ENCODE data around the gene TMEM92. TPM values are rescaled to one million over a fixed set of nuclear protein-coding genes. Genes with fewer than 3 reads are reported as not detected.
"Not testable (repeated sequence)": the region's sequence is repeated elsewhere in the genome, so short reads cannot be mapped to it uniquely, and the experiment has no call there.

The TMEM92 gene
- total RNA-seq, 1 donor from 2014 or later: not detected

DNA sequence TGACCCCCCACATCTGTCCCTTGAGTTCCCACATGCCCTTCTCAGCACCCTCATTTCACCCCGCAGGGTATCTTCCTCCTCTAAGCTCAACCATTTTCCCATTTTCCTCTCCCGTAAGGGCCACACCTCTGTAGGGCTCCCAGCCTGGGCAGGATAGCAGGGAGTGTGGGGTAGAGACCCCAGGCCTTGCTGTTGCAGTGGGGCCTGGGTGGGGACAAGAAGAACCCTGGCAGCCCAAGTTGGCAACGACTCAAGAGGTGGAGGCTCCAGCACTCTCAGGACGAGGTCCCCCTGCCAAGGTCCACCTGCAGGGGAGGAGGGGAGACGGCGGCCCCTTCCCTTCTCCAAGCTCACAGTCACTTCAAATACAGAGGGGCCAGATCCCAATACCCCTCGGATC, 2.0 kb upstream of the TMEM92 start:
- no peak for DNase-seq
- ATAC-seq (ENCODE audit: poor library complexity): no peak

DNA sequence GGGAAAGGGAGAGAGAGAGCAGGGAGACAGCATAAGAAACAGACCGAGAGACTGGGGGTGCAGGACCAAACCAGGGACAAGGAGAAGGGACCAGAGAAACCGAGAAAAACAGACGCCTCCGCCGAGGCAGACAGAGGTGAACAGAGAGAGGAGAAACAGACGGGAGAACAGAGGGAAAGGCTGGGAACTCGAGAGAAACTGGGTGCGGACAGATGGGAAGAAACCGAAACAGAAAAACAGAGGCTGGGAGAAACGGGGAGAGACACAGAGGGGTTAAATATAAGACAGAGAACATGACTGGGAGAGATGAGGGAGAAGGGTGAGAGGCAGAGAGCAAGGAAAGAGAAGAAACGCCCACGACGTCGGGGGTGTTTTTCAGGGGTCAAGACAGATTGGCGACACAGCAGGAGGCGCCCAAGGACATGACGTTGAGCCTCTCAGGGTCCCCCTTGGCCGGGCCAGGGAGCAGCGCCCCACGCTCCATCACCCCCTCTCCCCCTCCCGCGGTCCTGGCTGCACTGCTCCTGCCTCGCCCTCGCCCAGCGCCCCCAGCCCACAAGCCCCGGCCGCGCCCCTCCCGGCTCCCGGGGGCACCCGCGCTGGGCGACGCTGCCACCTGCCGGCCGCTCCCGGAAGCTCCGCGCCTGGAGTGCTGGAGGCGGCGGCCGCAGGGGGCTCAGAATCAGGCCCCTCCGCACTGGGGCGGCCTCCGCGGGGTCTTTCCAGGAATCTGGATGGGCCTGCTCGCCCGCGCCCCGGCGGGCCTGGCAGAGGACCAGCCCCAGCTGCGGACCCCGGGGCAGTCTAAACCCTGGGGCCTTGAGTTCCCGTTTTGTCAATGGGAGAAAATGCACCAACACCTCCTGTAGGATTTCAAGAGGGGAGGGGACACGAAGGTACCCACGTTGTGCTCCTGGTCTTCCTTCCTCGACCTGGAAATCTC, 1.3 kb upstream of the TMEM92 start:
- DNase-seq: peak; percentile 74
- intact Hi-C loops (cut with DNase I): loop anchor here (1.0 kb wide), 1 partner anchor 71 kb away; no protein-coding TSS in a partner anchor

More for the DNA sequence above, 2.0 kb upstream of the TMEM92 start:
- intact Hi-C loops (cut with DNase I): no loop called here

GRCh38 chr17:50273654-50274040, 619 bp upstream of the TMEM92 start:
- ATAC-seq (ENCODE audit: poor library complexity): no peak
- no peak for DNase-seq
- intact Hi-C loops (cut with DNase I): loop anchor here (1.0 kb wide), 1 partner anchor 71 kb away; no protein-coding TSS in a partner anchor

More for the DNA sequence above, 1.3 kb upstream of the TMEM92 start:
- peak; percentile 85 for ATAC-seq (ENCODE audit: poor library complexity)

DNA sequence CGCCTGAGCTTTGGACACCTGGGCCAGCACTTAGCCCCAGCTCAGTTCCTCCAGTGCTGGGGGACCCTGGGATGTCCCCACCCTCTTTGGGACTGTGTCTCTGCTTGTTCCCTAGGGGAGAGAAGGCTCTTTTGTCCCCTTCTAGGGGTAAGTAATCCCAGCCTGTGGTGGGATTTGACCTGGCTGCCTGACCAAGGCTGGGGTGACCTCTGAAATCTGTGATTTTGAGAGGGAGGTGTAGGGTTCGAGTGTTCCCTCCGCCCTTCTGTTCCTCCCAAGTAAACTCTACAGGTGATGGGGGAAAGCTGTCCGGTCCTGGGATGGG, 593 bp downstream of the TMEM92 start:
- intact Hi-C loops (cut with DNase I): no loop called here
- DNase-seq (no peak), ATAC-seq (ENCODE audit: poor library complexity) (no peak)

DNA sequence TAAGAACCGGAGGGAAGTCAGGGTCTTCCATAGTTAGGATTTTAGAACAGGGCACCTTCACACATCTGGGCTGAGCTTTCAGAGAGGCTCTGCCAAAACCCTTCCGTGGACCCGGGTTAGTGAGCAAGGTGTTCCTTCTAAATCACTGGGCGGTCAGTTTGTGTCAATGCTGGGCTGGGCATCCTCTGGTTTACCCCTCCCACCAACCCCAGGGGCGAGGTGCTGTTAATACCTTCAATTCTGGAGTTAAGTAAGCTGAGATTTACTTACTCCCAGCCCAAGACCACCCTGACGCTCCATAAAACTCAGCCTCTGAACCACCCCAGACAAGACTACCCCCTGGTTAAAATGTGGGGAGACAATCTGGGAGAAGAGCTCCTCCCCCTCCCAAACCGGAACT, 1.0 kb downstream of the TMEM92 start:
- intact Hi-C loops (cut with DNase I): no loop called here
- ATAC-seq (ENCODE audit: poor library complexity): no peak
- DNase-seq: peak; percentile 0

DNA sequence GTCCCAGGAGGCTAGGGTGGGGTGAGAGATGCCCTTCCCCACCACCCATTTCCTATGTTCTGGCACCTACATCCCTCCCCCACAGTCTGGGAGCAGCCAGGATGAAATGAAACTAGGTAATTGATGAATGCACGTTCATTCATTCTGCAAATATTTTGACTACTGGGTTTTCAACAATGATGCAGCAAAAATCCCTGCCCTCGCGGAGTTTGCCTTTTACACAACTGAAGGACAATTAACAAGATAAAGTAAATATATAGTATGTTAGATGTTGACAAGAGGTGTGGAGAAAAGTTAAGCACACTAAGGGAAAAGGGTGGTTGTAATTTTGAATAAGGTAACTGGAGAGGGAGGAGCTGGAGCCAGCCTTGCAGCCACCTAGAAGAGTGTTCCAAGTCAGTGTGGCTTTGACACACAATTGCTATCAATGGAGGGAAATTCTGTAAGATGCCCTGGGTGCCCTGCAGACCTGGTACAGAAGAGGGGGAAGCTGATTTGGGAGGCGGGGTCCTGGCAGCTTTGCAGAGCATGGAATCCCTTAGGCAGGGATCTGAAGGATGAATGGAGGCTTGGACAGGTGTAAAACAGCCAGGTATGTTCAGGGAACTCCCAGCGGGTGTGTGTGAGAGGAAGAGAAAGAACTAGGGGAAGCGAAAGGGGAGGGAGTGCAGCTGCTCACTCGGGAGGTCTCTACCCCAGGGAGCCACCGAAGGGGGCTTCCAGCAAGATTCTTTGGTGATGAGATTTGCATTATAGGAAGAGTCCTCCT, 2.5 kb downstream of the TMEM92 start:
- ATAC-seq (ENCODE audit: poor library complexity) (no peak), DNase-seq (peak; percentile 20)
- intact Hi-C loops (cut with DNase I): no loop called here

DNA sequence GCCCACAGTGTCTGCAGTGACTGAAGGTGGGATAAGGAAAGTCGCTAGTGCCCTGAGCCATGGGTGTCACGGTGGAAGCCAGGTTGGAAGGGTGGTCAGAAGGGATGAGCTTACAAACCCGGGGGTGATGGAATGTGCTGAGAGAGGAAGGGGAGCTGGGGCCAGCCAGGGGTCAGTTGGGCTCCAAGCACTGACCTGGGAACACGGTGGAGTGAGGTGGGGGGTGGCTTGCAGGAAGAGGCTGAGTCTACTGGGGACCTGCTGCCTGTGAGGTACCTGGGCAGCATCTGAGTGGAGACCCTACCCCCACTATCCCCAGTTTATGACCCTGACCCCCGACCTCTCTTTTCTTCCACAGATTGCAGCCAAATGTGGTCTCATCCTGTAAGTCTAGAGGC, 3.1 kb downstream of the TMEM92 start:
- DNase-seq: no peak
- no peak for ATAC-seq (ENCODE audit: poor library complexity)
- intact Hi-C loops (cut with DNase I): no loop called here

DNA sequence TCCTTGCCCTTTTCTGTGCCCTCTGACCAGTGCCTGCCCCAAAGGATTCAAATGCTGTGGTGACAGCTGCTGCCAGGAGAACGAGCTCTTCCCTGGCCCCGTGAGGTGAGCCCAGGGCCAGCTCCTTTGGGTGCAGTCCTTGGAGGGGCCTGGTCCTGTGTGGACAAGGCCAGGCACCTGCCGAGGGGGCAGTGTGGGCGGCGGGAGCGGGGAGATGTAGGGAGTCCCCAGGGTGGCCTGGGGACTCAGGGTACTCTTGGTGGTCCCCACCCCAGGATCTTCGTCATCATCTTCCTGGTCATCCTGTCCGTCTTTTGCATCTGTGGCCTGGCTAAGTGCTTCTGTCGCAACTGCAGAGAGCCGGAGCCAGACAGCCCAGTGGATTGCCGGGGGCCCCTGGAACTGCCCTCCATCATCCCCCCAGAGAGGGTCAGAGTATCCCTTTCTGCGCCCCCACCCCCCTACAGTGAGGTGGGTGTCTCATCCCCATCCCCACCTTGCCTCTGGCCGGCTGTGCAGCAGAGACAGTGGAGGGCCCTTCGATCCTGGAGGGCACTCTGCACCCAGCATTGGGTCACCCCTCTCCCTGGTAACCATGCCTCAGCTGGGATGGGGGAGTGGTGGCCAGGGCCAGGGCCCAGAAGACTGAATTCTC, 4.4 kb downstream of the TMEM92 start:
- intact Hi-C loops (cut with DNase I): no loop called here
- ATAC-seq (ENCODE audit: poor library complexity) (no peak), DNase-seq (no peak)

DNA sequence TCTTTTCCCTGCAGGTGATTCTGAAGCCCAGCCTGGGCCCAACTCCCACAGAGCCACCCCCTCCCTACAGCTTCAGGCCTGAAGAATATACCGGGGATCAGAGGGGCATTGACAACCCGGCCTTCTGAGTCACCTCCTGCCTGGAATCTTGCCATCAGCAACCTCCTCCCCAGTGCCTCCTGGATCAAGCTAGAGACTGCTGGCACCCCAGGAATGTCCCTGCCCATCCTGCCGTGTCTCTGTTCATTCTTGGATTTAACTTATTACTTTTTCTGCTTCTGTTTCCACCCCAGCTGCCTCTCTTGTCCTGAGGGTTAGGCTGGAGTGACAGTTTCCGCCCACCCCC, 4.9 kb downstream of the TMEM92 start:
- intact Hi-C loops (cut with DNase I): no loop called here
- no peak for ATAC-seq (ENCODE audit: poor library complexity)
- DNase-seq: no peak

DNA sequence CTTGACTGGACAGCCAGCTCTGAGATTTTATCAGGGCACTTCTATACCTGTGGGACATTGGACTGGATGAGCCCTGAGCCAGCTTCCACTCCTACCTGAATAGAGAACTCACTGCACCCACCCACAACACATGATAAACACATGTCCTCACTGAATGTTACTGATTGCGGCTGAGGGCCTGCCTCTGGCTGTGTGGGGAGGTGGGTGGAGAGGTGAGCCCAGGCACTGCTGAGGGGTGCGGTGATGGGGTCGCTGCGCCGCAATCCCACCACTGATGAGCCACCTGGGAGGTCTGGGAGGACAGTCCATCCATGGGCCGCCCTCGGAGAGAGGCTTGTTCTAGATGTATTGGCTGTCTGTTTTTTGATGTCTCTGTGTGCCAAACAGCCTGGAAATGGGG, 5.4 kb downstream of the TMEM92 start:
- intact Hi-C loops (cut with DNase I): no loop called here
- ATAC-seq (ENCODE audit: poor library complexity): no peak
- no peak for DNase-seq

GRCh38 chr17:50280068-50280467, 5.8 kb downstream of the TMEM92 start:
- no peak for DNase-seq
- intact Hi-C loops (cut with DNase I): no loop called here
- no peak for ATAC-seq (ENCODE audit: poor library complexity)

DNA sequence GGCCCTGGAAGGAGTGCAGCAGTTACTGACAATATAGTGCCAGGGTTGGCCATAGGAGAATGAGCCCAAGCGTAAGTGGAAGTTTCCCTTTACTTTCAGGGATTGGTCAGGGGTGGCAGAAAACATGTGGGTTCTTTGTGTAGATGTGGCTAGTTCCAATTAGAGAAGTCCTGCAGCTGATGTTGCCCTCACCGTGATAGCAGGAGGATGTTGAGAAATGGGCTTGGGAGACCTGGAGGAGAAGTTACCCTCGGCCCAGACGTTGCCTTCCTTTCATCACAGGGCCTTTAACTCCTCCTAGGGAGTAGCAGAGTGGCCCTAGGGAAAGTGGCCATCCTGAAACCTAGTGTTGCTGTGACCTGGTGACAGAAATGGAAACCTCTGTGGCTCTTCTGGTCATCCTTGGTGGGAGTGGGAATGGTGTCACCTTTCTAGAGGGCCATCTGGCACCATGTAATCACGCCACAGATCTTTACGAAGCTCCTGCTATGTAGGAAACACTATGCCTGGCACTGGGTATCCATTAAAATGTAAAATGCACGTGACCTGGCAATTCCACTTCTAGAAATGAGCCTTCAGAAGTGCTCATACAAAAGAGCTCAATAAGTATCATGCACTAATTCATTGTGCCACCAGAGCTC, 6.7 kb downstream of the TMEM92 start:
- ATAC-seq (ENCODE audit: poor library complexity) (no peak), DNase-seq (no peak)
- intact Hi-C loops (cut with DNase I): no loop called here

DNA sequence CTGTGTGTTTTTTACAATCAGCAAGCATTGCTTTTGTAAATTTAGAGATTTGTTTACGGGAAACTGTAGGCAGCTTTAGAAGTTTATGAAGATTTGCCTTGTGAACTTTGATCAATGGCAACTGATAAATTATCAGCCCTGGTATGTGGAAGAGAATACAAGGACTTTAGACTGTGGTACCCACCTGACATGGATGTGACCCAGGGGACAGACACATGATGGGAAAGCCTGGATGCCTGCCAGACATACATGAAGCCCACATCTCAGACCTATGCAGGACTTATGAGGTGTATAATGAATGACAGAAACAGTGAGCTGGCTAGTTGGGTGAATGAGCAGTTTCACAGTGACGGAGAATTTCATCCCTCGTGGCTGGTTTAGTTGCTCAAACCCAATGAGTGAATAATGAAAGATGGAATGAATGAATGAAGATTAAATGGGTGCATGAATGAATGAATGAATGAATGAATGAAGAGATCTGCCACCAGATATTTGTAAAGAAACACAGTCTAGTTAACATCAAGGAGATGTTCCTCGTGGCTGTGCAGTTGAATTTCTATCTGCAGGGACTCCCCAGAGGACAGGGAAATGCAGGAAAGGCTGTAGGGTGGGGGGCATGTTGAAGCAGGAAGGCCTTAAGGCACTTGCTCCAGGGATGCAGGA, 7.6 kb downstream of the TMEM92 start:
- intact Hi-C loops (cut with DNase I): no loop called here
- no peak for DNase-seq
- no peak for ATAC-seq (ENCODE audit: poor library complexity)

GRCh38 chr17:50283246-50283645, 9.0 kb downstream of the TMEM92 start:
- DNase-seq (no peak), ATAC-seq (ENCODE audit: poor library complexity) (no peak)
- intact Hi-C loops (cut with DNase I): no loop called here

- DNase-seq: no peak
- intact Hi-C loops (cut with DNase I): no loop called here
Measured at GRCh38 chr17:50283714-50284113, 9.4 kb downstream of the TMEM92 start.

GRCh38 chr17:50285941-50286340, 11.7 kb downstream of the TMEM92 start:
- ATAC-seq (ENCODE audit: poor library complexity) (no peak), DNase-seq (no peak)
- intact Hi-C loops (cut with DNase I): no loop called here

More at GRCh38 chr17:50283714-50284113, 9.4 kb downstream of the TMEM92 start:
- no peak for ATAC-seq (ENCODE audit: poor library complexity)

DNA sequence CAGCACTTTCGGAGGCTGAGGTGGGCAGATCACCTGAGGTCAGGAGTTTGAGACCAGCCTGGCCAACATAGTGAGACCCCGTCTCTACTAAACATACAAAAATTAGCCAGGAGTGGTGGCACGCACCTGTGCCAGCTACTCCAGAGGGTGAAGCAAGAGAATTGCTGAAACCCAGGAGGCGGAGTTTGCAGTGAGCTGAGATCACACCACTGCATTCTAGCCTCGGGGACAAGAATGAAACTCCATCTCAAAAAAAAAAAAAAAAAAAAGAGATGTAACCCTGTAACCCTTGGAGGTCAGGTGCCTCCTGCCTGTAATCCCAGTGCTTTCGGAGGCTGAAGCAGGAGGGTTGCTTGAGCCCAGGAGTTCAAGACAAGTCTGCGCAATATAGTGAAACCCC, 13.0 kb downstream of the TMEM92 start:
- intact Hi-C loops (cut with DNase I); DNase-seq; ATAC-seq (ENCODE audit: poor library complexity): not testable (repeated sequence)

DNA sequence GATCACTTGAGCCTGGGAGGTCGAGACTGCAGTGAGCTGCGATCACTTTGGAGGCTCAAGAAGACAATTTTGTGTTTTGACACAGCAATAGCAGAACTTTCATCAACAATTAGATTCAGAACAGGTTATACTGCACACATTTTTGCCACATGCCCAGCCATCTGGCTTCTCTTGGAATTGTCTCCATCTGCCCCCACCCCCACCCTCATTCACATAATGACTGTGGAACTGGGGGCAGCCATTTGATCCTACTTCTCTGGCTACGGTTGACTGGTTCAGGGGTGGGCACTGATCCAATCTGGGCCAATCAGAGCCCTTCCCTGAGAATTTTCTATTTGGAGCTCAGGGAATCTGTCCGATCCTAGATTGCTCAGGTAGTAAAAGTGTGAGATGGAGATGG, 14.0 kb downstream of the TMEM92 start:
- ATAC-seq (ENCODE audit: poor library complexity) (no peak), DNase-seq (no peak)
- intact Hi-C loops (cut with DNase I): no loop called here
